Endothelial cell of hepatic sinusoid (primary cell): Measurements from ENCODE around the gene TGFBR2.

Source experiments
- in situ Hi-C: cut with HindIII; loops from 2 replicates; pipeline ENCODE4 v1.10.0; 2017; ENCODE audit warnings: low sequenced_read_pairs

TGFBR2 gene

DNA sequence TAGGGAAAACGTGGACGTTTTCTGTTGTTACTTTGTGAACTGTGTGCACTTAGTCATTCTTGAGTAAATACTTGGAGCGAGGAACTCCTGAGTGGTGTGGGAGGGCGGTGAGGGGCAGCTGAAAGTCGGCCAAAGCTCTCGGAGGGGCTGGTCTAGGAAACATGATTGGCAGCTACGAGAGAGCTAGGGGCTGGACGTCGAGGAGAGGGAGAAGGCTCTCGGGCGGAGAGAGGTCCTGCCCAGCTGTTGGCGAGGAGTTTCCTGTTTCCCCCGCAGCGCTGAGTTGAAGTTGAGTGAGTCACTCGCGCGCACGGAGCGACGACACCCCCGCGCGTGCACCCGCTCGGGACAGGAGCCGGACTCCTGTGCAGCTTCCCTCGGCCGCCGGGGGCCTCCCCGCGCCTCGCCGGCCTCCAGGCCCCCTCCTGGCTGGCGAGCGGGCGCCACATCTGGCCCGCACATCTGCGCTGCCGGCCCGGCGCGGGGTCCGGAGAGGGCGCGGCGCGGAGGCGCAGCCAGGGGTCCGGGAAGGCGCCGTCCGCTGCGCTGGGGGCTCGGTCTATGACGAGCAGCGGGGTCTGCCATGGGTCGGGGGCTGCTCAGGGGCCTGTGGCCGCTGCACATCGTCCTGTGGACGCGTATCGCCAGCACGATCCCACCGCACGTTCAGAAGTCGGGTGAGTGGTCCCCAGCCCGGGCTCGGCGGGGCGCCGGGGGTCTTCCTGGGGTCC is at the start of gene TGFBR2:
Gene TGFBR2, plus strand, starts transcription at position 301 of the 731 bp plus-strand sequence. Its CDS starts 283 bp downstream, at position 584.
- in situ Hi-C loops = no loop called here

DNA sequence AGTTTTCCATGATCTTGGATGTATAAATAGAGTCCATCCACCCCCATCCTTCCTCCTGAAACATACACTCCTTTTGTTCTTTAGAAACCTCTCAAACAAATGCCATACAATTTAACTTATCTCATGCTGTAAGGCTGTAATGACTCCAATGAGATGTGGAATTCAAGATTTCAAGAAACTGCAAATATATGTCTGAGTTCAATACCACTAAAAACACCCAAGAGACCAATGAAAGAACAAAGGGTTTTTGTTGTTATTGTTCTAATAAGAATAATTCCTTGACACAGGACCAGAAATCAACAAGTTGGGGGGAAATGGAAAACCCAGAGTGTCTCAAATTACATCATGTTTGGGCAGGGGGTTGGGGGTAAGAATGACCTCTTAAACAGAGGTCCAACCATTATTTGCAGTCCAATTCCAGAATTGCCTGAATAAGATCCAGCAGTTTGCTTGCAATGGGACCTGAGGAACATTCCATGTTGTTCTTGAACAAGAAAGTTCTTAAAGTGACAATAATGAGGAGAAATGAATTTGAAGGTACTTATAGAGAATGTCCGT is 48.6 kb upstream of the TGFBR2 start:
- in situ Hi-C loops = loop anchor here (5.0 kb wide), 1 partner anchor 46 kb away; no protein-coding TSS in a partner anchor

DNA sequence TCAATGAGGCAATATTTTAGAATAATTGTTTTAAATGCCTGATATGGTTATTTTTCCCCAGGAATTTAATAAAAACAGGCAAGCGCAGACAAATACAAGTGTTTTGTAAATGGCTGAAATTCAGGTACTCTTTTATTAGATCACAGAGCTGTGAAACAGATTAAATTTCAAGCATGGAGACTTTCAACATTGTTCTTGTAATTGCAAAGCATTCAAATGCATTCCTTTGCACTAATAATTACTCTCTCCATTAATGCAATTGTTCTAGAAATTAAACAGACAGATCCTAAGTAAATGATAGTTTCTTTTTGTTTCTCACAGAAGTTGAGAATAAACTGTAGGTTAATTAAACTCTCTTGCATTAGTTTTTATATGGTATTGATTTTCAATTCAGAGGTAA is 42.4 kb upstream of the TGFBR2 start:
- in situ Hi-C loops = no loop called here

DNA sequence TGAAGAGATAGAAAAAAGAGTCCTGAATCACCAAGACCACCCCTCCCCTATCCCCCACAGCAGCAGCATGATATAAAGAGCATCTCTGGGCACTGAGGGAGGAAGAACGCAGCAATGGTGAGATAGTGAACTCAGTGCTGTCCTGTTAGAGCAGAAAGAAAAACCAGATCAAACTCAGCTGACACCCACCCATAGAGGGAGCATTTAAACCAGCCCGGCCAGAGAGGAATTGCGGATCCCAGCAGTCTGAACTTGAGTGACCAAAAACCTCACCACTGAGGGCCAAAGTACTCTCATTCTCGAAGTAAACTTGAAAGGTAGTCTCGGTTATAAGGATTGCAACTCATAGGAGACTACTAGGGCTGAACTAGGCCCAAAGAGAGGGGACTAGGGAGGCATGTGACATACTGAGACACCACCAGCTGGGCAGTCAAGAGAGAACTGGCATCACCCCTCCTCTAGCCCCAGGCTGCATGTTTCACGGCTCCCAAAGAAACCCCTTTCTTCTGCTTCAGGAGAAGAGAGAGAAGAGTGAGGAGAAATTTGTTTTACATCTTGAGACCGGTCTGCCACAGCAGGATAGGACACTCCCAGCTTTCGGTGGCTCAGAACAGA is 39.2 kb upstream of the TGFBR2 start:
- in situ Hi-C loops = no loop called here

DNA sequence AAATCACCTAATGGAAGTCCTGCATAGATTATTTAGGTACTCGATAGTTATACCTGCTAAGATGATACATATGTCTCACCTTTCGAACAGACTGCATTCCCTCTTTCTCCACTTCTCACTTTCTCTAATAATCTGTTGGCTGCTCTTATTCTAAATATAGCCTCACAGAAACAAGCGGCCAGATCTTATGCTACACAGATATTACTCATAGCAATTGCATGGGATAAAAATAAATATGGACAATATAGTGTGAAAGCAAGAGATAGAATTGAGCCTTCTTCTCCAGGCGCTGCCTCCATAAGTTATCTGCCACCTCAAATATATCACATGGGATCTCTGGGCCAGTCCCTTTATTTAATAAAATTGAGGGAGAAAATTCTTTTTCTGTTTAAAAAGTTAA is 29.5 kb upstream of the TGFBR2 start:
- in situ Hi-C loops = no loop called here

DNA sequence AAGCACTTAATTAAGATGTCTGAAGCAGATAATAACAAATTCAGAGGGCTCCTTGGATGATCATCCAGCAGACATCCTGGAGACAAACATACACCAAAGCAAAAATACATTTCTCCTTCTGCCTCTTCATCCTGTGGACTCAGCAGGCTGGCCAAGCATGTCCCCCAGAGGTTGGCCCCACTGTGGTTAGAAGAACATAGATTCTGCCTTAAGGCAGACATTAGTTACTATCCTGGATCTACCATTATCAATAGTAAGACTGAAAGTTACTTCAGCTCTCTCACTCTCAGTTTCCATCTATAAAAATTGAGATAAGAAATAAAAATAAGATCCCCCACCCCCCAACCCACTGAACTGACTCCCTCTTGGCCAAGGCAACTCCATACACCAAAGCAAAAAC is 28.6 kb upstream of the TGFBR2 start:
- in situ Hi-C loops = no loop called here

DNA sequence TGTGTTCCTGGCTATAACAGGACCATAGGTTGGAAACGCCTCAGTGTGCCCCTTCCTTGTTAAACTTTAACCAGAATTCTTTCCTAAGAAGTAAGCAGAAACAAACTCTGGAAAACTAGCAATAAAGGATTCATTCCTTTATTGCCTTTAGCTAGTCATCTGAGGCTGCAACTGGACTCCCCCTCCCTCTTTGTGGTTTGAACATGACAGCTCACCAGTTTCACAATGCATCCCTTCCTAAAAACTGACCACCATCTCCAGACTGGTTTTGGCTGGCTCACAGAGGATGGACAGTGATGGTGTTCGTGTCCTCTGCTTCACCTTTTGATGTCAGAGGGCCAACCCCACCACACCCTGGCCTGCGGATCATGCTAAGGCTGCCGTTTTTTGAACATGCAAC is 27.9 kb upstream of the TGFBR2 start:
- in situ Hi-C loops = no loop called here

DNA sequence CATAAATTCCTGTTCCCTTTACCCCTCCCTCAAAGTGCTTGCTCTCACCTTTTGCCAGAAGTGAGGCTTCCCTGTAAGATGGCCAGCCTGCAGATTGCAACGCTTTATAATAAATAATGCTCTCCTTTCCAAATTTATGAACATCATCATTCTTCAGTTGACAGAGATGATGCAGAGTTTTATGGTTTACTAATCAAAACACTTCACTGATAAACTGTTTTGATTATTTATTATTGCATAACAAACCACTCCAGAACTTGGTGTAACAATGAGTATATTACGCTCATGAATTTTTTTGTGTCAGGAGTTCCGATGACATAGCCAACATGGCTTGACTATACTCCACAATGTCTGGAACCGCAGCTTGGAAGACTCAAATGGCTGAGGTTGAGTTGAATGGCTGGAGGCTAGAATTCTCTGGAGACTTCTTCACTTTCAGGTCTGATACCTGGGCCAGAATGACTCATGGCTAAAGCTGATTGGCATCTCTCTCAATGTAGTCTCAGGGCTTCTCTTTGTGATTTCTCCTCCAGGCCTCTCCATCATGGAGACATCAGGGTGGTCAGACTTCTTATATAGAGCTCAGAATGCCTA is 27.3 kb upstream of the TGFBR2 start:
- in situ Hi-C loops = no loop called here

DNA sequence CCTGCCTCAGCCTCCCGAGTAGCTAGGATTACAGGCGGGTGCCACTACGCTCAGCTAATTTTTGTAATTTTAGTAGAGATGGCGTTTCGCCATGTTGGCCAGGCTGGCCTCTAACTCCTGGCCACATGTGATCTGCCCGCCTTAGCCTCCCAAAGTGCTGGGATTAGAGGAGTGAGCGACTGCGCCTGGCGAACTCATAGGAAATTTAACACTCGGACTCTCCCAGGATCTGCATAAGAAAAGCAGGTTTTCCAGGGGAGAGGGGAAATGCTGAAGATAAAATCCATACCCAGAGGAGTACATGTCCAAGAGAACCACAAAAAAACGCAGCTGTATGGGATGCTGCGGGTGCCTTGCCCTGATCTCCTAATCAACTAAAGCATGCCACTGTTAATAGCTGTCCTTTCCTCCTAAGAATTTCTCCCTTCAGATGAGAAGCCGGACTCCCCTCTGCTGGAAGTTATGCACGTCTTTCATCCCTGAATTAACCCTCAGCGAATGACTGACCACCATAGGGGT is 25.3 kb upstream of the TGFBR2 start:
- in situ Hi-C loops = no loop called here

DNA sequence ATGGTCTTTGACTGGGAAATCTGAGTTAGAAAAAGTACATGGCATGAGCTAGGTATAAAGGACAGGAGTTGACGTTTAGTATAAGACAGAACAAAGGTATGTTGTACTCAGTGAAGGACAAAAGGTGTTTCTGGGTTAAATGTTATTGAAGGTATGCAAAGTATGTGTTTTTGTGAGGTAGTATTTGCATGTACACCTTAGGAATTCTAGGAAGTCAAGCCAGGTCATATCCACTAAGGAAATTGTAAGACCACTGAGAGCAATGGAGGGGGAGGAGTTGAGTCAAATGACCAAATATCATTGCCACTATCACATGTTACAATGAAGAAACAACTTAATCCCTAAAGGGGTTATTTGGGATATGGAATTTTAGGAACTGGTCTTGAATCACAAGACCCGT is 24.4 kb upstream of the TGFBR2 start:
- in situ Hi-C loops = no loop called here

DNA sequence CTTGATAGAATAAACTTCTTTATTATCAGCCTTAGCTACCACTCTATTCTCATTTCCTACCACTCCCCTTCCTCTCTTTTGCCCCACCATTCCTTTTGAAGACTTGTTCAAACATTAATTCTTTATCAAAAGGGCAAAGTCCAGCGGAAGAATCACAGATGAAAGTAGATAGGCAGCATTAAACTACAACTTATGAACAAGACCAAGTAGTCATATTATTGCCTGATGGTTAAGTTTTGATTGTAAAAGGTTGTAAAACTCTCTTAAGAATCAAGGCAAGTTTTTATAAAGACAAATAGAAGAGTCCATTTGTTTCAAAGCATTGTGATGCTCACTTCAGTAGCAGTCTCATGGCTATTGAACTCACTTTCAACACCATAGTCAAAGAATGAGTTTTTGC is 22.4 kb upstream of the TGFBR2 start:
- in situ Hi-C loops = no loop called here

DNA sequence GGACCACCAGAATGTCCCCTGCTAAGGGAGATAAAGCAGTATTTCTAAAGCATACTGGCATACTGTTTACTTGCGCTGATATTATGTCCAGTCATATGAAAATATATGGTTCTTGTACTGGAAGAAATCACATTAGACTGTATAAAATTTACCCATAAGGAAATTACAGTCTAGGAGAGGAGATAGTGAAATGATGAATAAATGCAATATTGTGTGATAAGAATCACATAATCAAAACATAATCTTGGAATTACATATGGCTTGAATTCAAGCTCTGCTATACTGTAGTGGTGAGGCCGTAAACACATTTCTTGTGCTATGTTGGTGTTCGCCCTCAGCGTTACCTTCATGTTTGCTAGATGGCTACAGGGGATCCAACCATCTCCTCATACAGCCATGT is 20.7 kb upstream of the TGFBR2 start:
- in situ Hi-C loops = no loop called here

DNA sequence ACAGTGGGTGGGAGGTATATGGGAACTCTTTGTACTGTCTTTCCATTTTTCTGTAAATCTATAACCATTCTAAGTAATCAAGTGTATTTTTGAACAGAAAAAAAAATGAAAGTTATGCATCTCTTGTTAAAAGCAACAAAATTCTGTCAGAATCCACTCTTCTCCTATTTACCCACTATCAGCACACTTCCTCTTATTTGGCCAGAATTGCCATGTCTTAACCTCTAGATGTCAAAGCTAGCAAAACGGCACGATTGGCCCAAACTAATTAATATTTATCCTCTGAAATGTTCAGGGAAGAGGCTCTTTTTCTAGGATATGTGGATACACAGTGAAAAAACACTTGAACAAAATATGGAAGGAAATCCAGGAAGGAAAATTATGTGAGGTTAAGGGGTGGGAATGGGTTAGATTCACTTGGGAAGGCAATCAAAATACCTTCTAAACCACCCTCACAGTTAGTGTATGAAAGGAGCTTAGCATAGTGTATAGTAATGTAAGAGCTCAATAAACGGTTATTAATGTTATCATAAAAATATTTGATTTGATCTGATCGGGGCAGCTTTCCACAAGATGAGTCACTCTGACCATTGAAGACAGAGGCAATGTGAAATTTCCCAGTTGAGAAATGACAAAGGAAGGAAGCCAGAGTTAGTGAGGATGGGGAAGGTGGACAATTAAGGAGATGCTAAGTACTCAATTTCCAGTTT is 20.1 kb upstream of the TGFBR2 start:
- in situ Hi-C loops = no loop called here

DNA sequence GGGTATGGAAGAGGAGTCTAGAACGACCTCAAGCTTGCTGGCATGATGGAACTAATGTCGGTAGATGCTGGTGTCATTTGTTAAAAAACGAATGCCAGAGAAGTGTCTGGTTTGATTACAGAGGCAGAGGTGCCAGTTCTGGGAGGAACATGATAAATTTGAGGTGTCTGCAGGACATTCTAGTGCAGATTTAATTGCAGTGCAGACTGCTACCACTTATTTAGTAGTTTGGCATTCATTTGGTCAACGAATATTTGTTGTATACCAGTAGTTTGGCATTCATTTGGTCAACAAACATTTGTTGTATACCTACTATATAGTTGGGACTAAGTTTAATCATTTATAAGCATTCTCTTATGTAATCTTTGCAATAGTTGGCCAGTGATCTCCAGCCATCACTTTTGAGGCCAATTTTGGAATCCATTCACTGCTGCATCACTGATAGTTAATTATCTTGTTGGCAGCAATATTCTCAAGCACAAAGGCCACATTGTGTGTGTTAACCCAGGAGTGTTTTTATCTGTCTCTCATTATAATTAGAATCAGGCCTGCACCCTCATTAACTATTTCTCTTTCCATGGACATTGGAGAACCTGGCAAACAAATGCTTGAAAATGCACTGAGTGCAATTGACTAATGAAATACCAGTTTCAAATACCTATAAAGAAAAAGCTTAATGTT is 19.5 kb upstream of the TGFBR2 start:
- in situ Hi-C loops = no loop called here

DNA sequence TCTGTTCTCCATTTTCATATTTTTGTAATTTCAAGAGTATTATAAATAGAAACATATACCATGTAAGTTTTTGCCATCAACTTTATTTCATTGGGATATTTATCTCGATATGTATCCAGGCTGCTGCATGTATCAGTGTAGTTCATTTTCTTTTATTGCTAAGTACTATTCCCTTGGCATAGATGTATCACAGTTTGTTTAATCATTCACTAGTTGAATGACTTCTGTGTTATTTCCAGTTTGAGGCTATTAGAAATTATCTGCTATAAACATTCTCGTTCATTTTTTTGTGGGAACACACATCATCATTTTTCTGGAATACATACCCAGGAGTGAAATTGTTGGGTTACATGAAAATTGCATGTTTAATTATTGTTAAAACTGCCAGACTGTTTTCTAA is 18.5 kb upstream of the TGFBR2 start:
- in situ Hi-C loops = no loop called here

DNA sequence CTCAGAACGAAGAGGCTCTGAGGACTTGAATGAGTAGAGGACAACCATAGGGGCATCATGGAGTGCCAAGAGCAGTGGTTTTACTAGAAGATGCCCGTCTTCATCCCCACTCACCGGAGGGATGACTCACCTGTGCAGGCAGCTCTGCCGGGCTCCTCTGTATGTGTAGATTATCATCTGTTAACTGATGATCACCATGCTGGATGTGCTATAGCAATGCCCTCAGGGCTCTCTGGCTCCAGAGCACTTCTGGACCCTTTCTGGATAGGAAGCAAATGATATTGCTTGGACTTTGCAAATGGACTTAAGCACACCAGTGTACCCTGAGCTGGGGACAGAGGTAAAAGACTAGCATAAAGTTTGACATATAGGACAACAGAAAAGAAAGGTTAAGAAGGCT is 10.2 kb upstream of the TGFBR2 start:
- in situ Hi-C loops = no loop called here

DNA sequence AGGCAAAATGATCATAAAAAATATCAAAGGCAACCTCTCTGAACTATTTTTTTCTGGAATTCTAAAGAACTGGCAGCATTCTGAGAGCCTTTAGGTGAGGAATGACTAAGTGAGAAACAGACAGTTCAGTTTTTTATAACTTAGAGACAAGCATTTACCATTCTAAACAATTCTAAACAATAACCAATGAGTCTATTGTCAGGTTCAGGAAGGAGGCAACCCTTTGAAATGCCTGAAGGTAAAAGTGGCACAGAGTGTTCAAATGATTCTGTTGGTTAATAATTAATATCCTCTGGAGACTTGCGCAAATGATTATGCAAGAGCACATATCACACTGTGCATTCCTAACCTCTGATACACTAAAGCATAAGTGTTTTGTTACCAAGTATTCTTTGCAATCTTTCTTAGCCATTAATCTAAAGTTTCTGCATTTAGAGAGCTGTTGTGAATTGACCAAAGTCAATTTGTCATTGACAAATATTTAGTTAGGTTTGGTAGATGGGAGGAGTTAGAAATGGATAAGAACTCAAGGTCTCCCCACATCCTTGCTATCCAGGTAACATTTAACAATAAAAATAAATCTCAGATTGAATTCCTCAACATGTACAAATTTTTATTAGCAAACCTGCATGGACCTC is 9.2 kb upstream of the TGFBR2 start:
- in situ Hi-C loops = no loop called here

DNA sequence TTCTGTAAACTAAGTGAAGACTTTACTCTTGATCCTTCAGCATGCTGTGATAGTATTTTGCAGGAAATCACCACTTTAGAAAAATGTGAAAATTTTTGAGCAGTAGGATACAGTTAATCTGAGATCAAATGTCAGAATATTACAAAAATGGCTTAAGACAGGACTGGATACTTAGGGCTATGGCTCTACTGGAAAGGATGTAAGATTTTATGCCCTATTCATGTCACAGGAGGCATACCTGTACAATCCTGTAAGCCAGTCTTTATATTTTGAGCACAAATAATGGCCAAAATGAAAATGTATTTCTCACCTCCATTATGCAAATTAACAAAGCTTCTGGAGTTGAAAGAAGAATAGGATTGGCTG is 8.6 kb upstream of the TGFBR2 start:
- in situ Hi-C loops = no loop called here

DNA sequence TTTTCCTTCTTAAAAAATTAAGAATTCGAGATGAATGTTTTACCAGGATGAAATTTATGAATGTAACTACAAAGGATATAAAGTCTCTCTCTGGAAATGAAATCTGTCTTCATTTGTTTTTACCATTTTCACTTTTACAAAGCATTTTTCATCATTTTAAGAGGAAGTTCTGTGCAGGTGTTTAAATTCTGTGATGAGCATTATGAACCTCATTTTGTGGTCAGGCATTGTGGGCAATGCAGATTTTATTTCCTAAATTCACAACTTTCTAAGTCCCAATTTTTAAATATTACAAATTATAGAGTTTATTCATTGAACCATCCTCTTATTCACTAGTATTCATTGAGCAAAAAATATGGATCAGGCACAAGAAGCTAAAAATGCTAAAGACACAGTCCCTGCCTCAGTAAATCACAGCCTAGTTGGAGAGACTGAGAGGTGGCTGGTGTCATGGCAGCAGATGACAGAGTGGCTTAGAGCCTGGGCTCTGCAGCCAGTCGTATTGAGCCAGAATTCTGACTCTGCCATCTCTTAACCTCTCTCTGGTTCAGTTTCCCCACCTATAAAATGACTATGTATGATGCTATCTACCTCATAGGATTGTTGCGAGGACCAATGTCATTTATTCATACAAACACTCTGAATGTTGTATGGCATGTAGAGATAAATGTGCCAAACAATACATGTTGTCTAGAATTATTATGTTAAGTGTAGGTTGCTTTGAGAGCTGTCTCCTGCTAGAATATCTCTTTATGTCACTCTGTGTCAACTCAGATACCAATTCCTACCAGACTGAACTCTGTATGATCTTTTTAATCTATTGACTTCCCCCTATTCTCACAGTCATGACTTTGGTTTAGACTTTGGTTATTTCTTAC is 7.5 kb upstream of the TGFBR2 start:
- in situ Hi-C loops = no loop called here
